Fibroblast of skin of abdomen (primary cell): ENCODE measurements around the gene MRPL16.
"Not testable (repeated sequence)": the region's sequence is repeated elsewhere in the genome, so short reads cannot be mapped to it uniquely, and the experiment has no call there.

Experiments used
- DNase-seq: peaks from one replicate; pipeline ENCODE4 v3.0.0-alpha.2; 2013

MRPL16 gene

DNA sequence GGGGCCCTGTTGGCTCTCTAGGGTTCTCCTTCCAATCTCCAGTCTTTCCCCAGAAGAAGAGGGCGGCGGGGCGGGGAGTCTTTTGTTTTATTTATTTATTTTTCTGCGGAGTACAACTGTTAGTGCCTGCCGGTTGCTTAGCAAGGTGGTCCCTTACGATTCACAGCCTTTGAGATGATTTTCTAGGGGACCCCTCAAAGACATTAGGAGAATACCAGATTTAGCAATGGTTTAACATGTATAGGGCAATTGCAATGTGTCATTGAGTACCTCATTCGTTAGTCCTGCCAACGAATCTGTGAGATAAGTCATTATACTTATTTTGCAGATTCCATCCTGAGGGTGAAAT lies 307 bp upstream of the MRPL16 start:
- no peak for DNase-seq

DNA sequence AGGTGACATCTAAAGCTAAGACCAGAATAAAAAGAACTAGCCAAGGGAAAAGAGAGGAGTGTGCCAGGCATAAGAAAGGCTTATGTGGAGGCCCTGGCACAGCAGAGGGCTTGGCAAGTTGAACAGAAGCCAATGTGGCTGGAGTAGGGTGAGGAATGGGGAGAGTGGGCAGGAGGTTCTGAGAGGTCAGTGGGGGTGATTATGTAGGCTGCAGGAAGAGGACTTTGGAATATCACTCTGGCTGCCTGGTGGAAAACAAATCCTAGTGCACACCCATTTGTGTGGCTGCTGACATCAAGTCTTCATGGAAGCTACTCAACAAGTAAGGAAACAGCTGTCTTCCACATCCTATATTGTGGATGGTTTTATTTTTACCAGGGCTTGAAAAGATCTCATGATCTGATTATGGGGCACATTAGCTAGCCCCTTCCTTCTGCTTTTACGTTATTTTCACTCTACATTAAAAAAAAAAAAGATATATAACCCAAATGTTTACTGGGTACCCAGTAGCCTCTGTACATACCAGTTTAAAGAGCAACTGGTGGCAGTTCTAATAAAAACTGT lies 3.4 kb downstream of the MRPL16 start:
- DNase-seq = no peak

DNA sequence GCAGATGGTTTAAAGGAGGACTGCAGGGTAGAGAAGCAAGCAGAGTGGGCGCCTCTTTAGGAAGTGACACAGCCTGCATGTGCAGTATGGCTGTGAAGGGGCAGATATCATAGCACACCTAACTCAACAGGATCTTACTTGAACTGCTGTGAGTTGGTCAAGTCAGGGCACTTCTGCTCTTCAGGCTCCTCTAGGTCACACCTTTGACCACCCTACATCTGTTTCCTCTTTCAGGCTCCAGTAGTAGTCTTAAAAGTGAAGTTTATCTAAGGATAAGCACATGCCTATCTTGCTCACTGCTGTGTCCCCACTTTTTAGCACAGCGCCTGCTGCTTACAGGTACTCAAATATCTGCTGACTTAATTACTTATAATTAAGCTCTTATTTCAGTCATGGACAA lies 6.5 kb downstream of the MRPL16 start:
- no peak for DNase-seq

DNA sequence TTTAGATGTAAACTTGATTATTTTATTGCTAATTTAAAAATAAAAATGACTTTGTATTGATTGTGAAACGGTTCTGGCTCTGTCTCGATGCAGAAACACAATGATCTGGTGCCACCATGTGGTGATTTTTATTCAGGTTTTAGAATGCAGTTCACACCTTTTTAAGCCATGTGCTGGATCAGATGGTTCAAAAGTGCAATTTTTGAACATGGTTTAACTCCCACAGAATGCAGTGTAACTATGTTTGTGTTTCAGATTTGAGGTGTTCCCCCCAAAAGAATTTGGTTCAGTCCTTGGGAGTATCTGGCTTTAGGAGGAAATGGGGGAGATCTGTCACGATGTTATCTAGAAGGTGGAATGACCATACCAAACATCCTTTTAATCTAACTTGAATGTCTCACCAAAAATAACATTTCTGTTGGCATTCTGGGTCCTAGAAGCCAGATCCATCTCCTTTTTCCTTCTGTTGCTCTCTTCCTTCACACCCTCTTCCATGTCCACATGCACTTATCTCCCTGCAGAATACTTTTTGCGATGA lies 7.9 kb downstream of the MRPL16 start:
- DNase-seq = peak; percentile 43

DNA sequence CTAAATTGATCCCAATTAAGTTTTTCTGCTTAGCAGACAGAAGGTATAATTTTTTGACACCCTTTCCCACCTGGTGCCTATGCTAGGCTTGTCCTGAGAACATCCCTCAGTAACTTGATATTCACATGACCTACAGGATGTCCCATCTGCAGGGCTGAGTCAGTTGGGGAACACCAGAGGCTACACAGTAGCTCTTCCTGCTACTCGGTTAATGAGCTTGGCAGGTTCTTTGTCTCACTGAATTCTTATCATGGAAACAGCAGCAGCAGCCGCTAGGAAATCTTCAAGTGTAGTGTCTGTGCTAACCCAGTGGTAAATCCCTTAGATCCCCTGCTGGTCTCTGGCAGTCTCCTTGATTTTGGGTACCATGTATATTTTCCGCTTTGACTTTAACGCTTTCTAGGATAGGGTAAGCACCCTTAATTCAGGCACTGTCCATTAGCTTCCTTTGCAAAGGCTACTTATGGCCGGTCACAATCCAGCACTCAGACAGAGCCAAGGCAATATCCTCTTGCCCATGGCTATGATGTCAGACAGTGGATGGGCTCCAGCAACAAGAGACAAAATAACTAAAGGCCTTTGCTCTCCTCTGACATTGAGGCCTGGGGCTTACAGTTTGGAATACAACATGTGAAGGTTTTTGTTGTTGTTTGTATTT lies 8.5 kb downstream of the MRPL16 start:
- no peak for DNase-seq

DNA sequence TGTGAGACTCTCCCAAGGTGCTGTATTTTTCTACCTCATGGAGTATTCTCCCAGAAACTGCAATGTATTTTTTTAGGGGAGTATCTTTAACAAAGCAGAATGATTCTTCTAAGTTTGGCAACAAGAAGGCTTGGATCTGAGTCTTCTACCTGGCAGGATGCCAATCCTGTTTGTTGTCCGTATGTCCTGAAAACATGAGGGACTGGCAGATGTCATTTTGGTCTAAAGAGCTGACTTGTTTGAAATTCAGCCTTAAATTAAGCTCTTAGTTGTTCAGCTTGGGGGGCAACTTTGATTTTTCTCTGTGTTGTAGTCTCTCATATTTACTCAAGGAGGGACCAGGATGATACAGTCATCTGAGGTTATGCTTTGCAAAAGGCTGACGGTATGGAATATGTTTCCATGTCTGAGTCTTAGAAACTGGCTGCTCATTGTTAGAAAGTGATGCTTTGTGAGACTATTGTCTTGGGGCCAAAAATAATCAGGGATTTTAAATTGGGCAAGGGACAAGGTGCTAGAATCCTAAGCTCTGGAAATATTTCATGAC lies 9.3 kb downstream of the MRPL16 start:
- DNase-seq = no peak

DNA sequence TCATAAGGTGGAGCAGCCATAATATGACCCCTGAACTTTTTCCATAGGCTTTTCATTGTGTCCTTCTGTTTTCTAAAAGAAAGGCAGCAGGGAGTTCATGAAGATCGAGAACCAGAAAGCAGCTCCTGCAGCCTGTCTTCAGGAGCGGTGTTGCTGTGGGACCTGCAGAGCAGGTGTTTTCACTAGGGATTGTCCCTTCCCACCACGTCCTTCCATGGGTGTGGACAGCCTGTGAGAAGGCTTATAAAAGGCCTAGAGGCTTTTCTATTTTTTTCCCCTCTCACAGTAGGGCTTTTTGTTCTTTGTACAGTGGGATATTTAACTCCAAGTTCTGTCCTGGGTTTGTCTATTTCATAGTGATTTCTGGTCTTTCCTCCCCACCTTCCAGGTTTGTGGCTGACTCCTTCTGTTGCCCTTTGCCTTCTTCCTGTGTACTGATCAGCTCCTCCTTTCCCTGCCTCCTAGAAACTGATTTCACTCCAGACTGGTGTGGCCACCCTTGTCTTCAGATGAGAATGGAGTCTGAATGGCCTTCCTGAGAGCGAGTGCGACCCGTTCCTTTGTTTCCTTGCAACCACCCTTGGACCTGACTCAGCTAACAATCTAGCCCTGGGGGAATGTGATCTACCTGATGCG lies 10.1 kb downstream of the MRPL16 start:
- DNase-seq = no peak

DNA sequence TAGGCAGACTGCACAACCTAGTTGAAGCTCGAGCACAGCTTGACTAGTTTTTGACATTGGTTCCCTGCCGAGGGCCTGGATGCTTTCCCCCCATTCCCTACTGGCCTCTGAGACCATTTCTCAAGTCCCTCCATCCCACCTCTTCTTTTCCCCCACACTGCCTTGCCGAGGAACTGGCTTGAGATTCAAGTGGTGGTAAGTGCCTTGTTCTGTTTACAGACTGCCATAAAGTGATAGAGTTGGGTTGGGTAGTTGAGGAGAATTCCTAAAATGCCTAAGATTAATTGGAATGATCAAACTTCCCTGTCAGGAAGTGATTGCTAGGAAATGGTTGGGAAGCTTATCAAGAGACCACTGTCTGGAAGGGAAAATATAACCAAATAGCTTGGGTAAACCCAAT lies 16.2 kb downstream of the MRPL16 start:
- no peak for DNase-seq

DNA sequence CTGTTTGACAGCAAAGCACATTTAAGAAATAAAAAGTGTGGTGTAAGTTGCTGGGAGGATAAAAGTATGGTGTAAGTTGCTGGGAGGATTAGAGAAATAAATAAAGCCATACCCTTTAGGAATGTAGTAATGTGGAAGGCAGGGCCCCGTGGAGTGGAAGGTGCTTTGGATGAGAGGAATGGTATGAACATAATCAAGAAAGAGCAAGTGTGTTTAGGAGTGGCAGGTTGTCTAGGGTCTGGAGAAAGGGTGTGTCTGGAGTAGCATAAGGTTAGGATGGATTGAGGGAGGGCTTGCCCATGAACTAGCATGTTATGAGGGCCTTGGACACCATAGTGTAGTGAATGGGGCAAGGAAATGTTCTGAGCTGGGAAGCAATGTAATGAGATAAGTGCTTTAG lies 18.1 kb downstream of the MRPL16 start:
- no peak for DNase-seq

DNA sequence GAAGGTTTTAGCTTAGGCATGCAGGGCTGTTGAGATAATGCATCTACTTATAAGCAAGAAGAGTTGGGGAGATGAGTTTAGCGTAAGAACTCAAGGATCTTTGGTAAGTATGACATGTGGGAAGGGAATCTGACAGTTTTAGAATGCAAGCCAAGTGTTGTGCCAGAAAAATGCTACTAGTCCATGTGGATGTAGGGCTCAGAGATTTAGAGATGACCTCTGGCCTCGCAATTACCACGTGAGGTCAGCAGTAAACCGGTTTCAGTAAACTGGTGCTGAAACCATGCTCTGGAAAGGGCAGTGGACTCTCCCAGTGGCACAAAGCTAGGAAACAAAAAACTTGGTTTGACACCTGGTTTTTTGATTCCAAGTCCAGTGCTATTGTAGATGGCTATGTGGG lies 18.9 kb downstream of the MRPL16 start:
- DNase-seq = no peak

DNA sequence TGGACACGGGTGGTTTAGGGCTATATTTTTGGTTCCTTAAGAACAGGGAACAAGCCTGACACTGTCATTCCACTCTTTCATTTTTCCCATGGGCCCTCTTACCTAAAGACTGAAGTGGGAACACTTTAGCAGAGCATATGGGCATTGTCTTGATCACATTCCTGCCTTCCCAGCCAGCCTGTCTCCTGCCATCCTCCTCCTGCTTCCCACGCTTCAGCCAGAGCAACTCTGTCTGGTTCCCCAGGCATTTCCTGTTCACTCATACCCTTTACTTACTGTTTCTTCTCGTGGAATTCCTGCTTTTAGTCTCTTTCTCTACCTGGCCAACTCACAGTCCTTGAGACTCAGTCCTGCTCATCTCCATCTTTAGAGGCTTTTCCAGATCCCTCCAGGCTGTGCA lies 22.8 kb downstream of the MRPL16 start:
- DNase-seq = peak; percentile 36

DNA sequence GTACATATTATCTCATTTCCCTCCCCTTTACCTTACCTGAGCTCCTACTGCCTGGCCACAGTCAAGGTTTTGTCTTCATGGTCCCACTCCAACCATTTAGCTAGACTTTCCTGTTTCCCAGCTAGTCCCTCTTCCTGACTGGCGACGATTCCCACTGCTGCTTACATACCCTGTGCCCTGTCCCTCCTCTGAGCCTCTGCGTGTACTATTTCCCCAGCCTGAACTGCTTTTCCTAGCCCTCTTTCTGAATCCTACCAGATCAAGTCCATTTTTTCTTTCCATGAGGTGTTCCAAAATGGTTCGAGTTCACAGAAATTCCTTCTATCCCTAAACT lies 23.4 kb downstream of the MRPL16 start:
- no peak for DNase-seq

DNA sequence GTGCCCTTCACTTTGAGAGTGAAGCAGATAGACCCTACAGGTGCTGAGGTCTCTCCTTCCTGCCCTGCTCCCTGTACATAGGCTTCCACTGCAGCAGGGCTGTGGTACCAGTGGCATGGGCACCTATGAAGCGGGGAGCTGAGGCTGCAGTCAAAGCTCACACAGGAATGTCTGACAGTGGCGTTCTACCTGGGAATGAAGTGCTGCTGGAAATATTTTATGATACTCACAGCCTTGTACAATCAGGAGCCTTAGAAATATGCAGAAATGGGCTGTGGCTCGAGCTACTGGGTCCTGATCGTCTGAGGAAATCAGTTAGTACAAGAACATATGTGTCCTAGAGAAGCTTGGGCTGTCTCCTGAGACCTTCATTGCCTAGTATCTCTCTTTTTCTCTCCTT lies 24.8 kb downstream of the MRPL16 start:
- DNase-seq = no peak

DNA sequence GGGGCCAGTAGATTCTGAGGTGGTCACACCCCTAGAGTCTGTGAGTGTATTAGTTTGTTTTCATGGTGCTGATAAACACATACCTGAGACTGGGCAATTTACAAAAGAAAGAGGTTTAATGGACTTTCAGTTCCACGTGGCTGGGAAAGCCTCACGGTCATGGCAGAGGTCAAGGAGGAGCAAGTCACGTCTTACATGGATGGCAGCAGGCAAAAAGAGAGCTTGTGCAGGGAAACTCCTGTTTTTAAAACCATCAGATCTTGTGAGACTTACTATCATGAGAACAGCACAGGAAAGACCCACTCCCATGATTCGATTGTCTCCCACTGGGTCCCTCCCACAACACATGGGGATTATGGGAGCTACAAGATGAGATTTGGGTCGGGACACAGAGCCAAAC lies 26.1 kb downstream of the MRPL16 start:
- DNase-seq = not testable (repeated sequence)

DNA sequence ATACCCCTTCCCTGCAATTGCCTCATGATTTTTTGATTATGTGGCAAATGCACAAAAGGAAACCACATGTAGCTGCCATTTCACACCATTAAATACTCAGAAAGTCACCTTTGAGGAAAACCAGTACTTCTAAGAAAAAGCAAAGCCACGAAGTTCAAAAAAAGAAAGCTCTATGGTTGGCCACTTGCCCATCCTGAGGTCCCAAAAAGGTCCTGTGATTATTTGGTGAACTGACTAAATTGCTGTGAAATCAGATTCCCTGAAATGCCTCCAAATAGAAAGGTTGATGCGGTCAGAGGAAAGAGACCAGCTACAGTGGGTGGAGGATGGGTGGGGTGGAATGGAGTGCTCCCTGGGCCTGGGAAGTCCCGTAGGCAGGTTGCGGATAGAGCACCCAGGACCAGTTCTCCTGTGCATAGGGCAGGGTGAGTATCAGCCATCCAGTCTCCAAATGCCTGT lies 26.9 kb downstream of the MRPL16 start:
- DNase-seq = no peak

DNA sequence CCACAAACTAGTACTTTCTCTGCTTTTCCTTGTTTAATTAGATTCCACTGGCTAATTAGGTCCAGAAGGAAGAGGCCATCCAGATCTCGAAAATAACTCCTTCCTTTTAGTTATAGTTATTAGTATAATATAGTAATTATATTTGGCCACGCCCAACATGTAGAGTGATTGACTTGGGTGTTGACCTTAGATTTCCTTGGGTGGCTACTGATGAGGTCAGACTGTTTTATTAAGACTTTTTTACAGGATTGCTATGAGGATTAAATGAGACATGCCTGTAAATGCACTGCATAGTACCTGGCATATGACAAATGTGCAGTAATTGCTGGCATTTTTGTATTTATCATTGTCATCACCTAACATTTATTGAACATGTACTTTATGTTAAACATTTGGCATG lies 28.5 kb downstream of the MRPL16 start:
- no peak for DNase-seq

DNA sequence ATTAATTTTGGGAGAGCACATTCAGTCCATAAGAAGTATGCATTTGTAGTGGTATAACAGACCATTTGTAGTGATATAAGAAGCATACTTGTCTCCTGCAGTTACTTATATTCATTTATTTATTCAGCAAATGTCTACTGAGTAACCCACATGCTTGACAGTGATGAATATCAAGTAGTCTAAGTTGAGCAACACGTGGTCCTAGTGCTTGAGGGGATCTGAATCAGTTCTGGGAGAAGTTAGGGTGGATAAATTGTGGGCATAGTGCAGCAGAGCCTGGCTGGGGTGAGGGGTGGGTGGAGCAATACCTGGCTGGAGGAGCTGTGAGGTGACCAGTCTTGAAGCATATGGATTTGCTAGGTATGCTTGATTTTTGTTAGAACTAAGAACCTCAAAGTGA lies 31.1 kb downstream of the MRPL16 start:
- no peak for DNase-seq

DNA sequence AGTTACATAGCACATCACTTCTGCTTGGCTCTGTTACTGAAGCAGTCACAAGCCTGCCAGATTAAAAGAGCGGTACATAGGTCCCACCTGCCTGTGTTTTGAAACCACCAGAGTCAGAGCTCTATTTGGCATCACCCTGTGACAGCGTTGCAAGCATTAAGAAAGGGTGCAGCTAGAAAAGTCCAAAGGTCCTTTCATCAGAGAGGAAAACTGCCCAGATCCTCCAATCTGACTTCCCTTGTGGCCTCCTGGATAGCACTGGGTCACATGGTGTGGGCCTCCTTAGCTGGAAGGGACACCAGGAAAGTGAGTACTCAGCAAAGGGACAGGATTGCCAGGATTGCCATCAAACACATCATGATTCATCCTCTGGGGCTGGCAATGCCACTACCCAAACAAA lies 32.5 kb downstream of the MRPL16 start:
- DNase-seq = no peak

DNA sequence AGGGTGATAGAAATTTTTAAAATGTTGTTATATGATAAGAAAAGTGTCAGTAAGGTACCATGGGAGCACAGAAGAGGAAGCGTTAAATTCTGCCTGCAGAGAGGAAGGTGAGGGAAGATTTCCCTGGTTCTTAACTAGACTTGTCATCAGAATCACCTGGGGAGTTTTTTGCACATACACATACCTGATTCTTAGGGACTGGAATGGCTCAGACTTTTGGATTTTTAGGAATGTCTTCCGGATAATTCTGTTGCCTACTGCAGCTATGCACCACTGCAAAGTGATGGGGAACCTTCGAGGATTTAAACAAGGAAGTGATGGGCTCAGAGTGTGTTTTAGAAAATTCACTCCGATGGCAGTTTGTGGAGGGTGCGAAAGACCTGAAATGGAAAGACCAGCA lies 33.5 kb downstream of the MRPL16 start:
- DNase-seq = no peak

DNA sequence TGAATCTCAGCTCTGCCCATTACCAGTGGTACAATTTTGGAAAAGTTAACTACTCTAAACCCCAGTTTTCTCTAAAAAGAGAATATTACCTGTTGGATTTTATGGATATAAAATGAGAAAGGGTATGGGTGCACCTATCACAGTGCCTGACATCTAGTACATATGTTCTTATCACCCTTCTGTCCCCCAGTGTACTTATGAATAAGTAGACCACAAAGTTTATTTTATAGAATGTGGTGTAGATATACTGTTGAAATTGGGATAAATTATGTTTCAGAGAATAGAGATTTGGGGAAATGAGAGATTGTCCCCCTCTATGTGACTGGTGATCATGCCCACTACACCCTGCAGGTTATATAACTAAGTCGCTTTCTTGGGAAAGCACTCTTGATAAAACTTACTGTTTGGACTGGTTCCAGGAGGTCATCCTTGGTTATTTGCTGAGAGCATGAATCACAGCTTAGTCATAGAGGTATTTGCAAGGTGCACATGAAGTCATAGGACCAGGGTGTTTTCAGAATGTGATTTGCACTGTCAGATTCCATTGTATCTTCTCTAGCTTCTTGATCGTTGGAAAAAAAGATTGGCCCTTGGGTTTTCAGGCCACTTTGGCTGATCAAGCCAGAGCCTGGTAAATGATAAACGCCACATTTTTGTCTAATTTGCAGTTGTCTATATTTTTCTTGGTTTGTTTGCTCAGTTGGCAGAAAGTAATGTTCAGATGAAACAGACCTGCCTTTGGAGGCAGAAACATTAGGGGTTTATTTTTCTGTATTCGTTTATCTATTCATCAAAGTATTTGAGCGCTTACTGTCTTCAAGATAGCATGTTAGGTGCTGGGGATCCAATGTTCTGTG lies 34.1 kb downstream of the MRPL16 start:
- peak; percentile 22 for DNase-seq

DNA sequence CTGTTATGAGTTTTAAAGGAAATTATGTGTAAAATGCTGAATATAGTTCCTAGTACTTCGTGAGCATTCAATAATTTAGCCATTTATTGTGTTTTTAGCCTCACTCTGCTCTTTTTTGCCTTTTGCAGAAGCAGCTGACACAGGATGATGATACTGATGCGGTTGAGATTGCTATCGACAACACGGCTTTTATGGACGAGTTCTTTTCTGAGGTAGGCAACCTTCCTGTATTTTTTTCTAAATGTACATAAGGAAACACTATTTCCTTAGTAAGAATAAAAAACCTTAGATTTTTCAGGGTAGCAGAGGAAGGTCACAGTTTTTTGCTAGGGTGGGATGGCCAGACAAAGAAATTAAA lies 37.5 kb downstream of the MRPL16 start:
- DNase-seq = no peak

DNA sequence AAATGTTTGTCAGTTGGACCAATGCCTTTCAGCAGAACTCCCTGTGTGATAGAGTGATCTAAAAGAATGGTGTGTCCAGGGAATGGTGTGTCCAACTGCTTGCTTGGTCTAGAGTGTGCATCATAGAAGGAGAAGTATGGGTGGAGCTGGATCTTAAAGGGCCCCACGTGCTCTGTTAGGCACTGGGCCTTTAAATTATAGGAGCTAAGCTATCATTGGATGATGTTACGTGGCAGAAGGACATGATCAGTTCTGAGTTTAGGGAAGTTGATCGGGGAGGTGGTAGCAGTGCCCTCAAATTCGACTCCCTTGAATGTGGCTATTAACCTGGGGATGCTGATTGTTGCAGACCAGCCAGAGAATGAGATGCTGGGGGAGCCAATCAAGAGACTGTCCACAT lies 39.0 kb downstream of the MRPL16 start:
- no peak for DNase-seq

DNA sequence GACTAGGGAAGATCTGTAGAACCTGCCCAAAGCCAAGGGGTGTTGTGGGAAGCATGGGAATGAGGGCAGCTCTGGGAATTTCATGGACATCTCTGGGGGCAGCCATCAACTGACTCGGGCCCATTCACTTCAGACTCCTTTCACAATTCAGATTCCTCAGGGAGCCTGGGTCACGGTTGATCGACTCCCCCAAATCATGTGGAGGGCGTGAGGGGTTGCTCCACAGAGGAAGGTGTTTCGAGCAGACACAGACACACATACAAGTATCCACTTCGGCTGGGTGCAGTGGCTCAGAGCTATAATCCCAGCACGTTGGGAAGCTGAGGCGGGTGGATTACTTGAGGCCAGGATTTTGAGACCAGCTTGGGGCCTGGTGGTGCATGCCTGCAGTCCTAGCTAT lies 39.7 kb downstream of the MRPL16 start:
- no peak for DNase-seq
